HepG2 (cell line): ENCODE measurements around the gene TULP4. TPM values are rescaled to one million over a fixed set of nuclear protein-coding genes. Genes with fewer than 3 reads are reported as not detected.

Source experiments
- ATAC-seq: fragments of 200-7000 bp; cut with Tn5 transposase; 3 replicates; pipeline ENCODE4 v1.9.1; 2020; ENCODE audit warnings: mild to moderate bottlenecking, moderate library complexity
- BruUV-seq: library from RNA; stranded (reverse); fragments of 400-500 nt; replicated peaks from 2 replicates; lab custom pipeline; 2021; lab: Mats Ljungman, UMichigan
- CTCF ChIA-PET: fragments of 300-600 bp; formaldehyde crosslinking; extraction: SDS; loops from one replicate; lab custom pipeline; 2021; ENCODE audit warnings: low total read pairs, inconsistent platforms, low intra/inter-chr PET ratio; lab: Yijun Ruan, JAX
- POLR2A ChIA-PET: fragments of 350-600 bp; sonication (Branson Sonifier 250); formaldehyde crosslinking; loops from one replicate; lab custom pipeline; 2020; ENCODE audit warnings: antibody characterized with exemption, inconsistent platforms; lab: Yijun Ruan, JAX
- DNase-seq: peaks from one replicate; pipeline ENCODE4 v3.0.0-alpha.2; 2015; ENCODE audit warnings: low spot score
- FAIRE-seq: peaks from 3 replicates; lab custom pipeline; 2011; peaks lifted over from hg19 to GRCh38; lab: Jason Lieb, UNC
- H2AFZ ChIP-seq: one replicate; pipeline ENCODE4 v1.6.1; 2011; ENCODE audit warnings: low read length, inconsistent platforms
- H3K27ac ChIP-seq: fragments of 300-600 bp; 3 replicates; pipeline ENCODE4 v1.8.0; 2011; ENCODE audit warnings: mixed run types, mild to moderate bottlenecking, mixed read lengths, low read length, inconsistent platforms; ENCODE audit not compliant: insufficient read depth; ENCODE audit errors: extremely low read length
- H3K27me3 ChIP-seq, 2 experiments: fragments of 200-600 bp in 1 of 2; 2 replicates in 1 of 2; 3 replicates in 1 of 2; pipeline versions ENCODE4 v1.6.0 to v1.8.0; 2011; ENCODE audit warnings: low read length in 2 of 2, mild to moderate bottlenecking in 2 of 2, moderate library complexity in 2 of 2, inconsistent platforms in 1 of 2; ENCODE audit not compliant: insufficient read depth in 2 of 2, control insufficient read depth in 1 of 2
- H3K36me3 ChIP-seq, 2 experiments: fragments of 200-600 bp in 1 of 2; replicated peaks in 1 of 2; 2 replicates in 1 of 2; 3 replicates in 1 of 2; pipeline versions ENCODE4 v1.5.1 to v1.8.0; 2011; ENCODE audit warnings: low read length in 2 of 2, inconsistent platforms in 1 of 2; ENCODE audit not compliant: insufficient read depth in 2 of 2, control insufficient read depth in 1 of 2
- H3K4me1 ChIP-seq: 2 replicates; pipeline ENCODE4 v1.5.1; 2012; ENCODE audit warnings: low read length, inconsistent platforms; ENCODE audit not compliant: insufficient read depth
- H3K4me2 ChIP-seq: 2 replicates; pipeline ENCODE4 v1.6.0; 2011; ENCODE audit warnings: low read depth, low read length, inconsistent platforms
- H3K4me3 ChIP-seq, 3 experiments: fragments of 200-600 bp in 1 of 3; sonication (generic), shearing (Covaris generic) in 1 of 3; replicated peaks in 1 of 3; 2 replicates each; pipeline ENCODE4 v1.5.1; 2011 to 2016; ENCODE audit warnings: low read length in 3 of 3, inconsistent platforms in 2 of 3, low read depth in 2 of 3, mild to moderate bottlenecking in 2 of 3, control low read depth in 1 of 3, mixed read lengths in 1 of 3; ENCODE audit not compliant: insufficient read depth in 1 of 3
- H3K79me2 ChIP-seq: one replicate; pipeline ENCODE4 v1.6.1; 2011; ENCODE audit warnings: low read length, inconsistent platforms; ENCODE audit not compliant: insufficient read depth
- H3K9ac ChIP-seq: 2 replicates; pipeline ENCODE4 v1.6.0; 2011; ENCODE audit warnings: mild to moderate bottlenecking, low read depth, low read length, inconsistent platforms; ENCODE audit not compliant: insufficient read depth
- H3K9me3 ChIP-seq: 2 replicates; pipeline ENCODE4 v1.5.1; 2012; ENCODE audit warnings: mild to moderate bottlenecking, low read length
- H4K20me1 ChIP-seq: 2 replicates; pipeline ENCODE4 v1.6.0; 2011; ENCODE audit warnings: inconsistent platforms, mild to moderate bottlenecking, low read length, moderate library complexity; ENCODE audit not compliant: insufficient read depth
- CC2D1A ChIP-seq: sonication (generic); formaldehyde crosslinking; IDR thresholded peaks from 2 replicates; pipeline ENCODE4 v1.8.1; 2023; ENCODE audit warnings: mild to moderate bottlenecking, missing genetic modification reagents
- FOXO1 ChIP-seq: sonication (generic); formaldehyde crosslinking; IDR thresholded peaks from 2 replicates; pipeline ENCODE4 v1.4.0; 2020; ENCODE audit warnings: missing genetic modification reagents
- MAFK ChIP-seq, 2 experiments: IDR thresholded peaks in 1 of 2; conservative IDR thresholded peaks in 1 of 2; 2 replicates each; pipeline ENCODE4 v1.6.1; 2011; ENCODE audit warnings: improper control_type of control experiment in 2 of 2, low read length in 2 of 2
- POLR2AphosphoS5 ChIP-seq: IDR thresholded peaks from 2 replicates; pipeline ENCODE4 v1.6.1; 2012; ENCODE audit warnings: low read depth, low read length
- RFXANK ChIP-seq: IDR thresholded peaks from 2 replicates; pipeline ENCODE4 v1.6.1; 2016
- ZNF142 ChIP-seq: sonication (generic); formaldehyde crosslinking; IDR thresholded peaks from 2 replicates; pipeline ENCODE4 v1.4.0; 2020; ENCODE audit warnings: missing genetic modification reagents
- WGBS: methylation state at CpG from one replicate; pipeline ENCODE4 v1.1.6; 2017; ENCODE audit warnings: low lambda C conversion rate; 5-methylcytosine and 5-hydroxymethylcytosine counted together
- in situ Hi-C: cut with HindIII; loops from 2 replicates; pipeline ENCODE4 v1.10.0; 2017; ENCODE audit warnings: low pct_unique_long_range_greater_than_20kb; ENCODE audit not compliant: extremely low pct_ligation_motif_present
- intact Hi-C: fragments of 100-400 bp; cut with micrococcal nuclease; formaldehyde crosslinking; loops from one replicate; pipeline ENCODE4 v1.10.0; 2022; ENCODE audit not compliant: unreplicated experiment
- polyA plus RNA-seq, 8 experiments: library from polyadenylated mRNA; depleted of rRNA in 3 of 8; stranded (reverse) in 7 of 8; unstranded in 1 of 8; fragments of >200 nt; fragmentation: Illumina TruSeq in 4 of 8; extraction: Trizol in 4 of 8; gene quantifications; 2 replicates each; pipeline versions ENCODE4 v1.2.1 to v1.2.3, GENCODE V29; 2011 to 2016; ENCODE audit warnings: low read depth in 4 of 8, missing spikeins in 1 of 8, mixed read lengths in 1 of 8; ENCODE audit not compliant: insufficient read depth in 1 of 8
- total RNA-seq, 5 experiments: library from RNA; depleted of rRNA; stranded (reverse); fragments of >200 nt; fragmentation: Illumina TruSeq; extraction: Trizol; gene quantifications; 2 replicates each; pipeline ENCODE4 v1.2.3, GENCODE V29; 2016; ENCODE audit warnings: low read depth in 1 of 5

Gene TULP4
- total and polyA plus RNA-seq, 2 of the 13 experiments (the other 11 are each of a cell fraction or from before 2014, with no cell fraction given): 21.1 to 122 TPM

GRCh38 chr6:158552055-158552795 lies 240.0 kb downstream of the TULP4 start:
- Histone ChIP-seq H3K36me3 (no peaks in the 10 kb centered on the region), H2AFZ (no peak overlapping the region), H3K27me3 (no peaks in the 10 kb centered on the region), H3K27ac (no peak overlapping the region), H4K20me1 (no peaks in the 10 kb centered on the region), H3K4me2 (no peak overlapping the region), H3K4me1 (peaks cover 75% of the 10 kb centered on the region), H3K79me2 (no peaks in the 10 kb centered on the region), H3K9me3 (no peaks in the 10 kb centered on the region), H3K4me3 (no peak overlapping the region), H3K9ac (no peak overlapping the region)
- intact Hi-C loops (no loop called here), in situ Hi-C loops (no loop called here)
- ATAC-seq (no peak), DNase-seq (no peak), FAIRE-seq (no peak)
- TF ChIP-seq RFXANK (CRISPR knock-in tag) (no peak), MAFK (conservative IDR thresholded peaks at IDR 0.05 in 1 of 2, IDR thresholded peaks at IDR 0.05 in 1 of 2; ENCODE audit: low read length in 2 of 2) (peak in 1 of 2 experiments; percentile 44; a peak in 2 of 4 replicates), ZNF142 (no peak), CC2D1A (CRISPR knock-in tag) (no peak), FOXO1 (CRISPR knock-in tag) (no peak), POLR2AphosphoS5 (no peak)
- CTCF ChIA-PET: no interaction called here
- no TSS peak for BruUV-seq
- WGBS: 87% methylated on average over 6 of the region's 6 CpGs
- POLR2A ChIA-PET: interaction anchor here (0.7 to 1.9 kb wide), 3 partner anchors 8 to 16 kb away, joined by 4 read pairs; partner anchors contain the start of gene TMEM181
